BE2C (cell line): ENCODE data around the gene EBF3.

Source experiments
- DNase-seq: peaks from one replicate; pipeline ENCODE4 v3.0.0-alpha.2; 2020
- H3K27me3 ChIP-seq: fragments of 250-450 bp; sonication (Bioruptor Pico); 2 replicates; pipeline ENCODE4 v1.5.1; 2020; ENCODE audit warnings: mild to moderate bottlenecking
- H3K36me3 ChIP-seq: fragments of 250-450 bp; sonication (Bioruptor Pico); 2 replicates; pipeline ENCODE4 v1.5.1; 2020; ENCODE audit warnings: mild to moderate bottlenecking
- H3K4me1 ChIP-seq: fragments of 250-450 bp; sonication (Bioruptor Pico); 2 replicates; pipeline ENCODE4 v1.5.1; 2020
- H3K4me3 ChIP-seq: 2 replicates; pipeline ENCODE4 v1.5.1; 2011; ENCODE audit warnings: low read depth, low read length
- H3K9me3 ChIP-seq: fragments of 250-450 bp; sonication (Bioruptor Pico); 2 replicates; pipeline ENCODE4 v1.5.1; 2020
- TF ChIP-seq, protein P1 (sequence below): IDR thresholded peaks from 2 replicates; pipeline ENCODE4 v1.5.1; 2012; ENCODE audit warnings: mild to moderate bottlenecking, low read depth, low read length

Gene EBF3

GRCh38 chr10:129847741-129848483 lies 116.2 kb downstream of the EBF3 start:
- H3K9me3 ChIP-seq = no peaks in the 10 kb centered on the region
- no peak overlapping the region for H3K4me3 ChIP-seq
- peaks cover 13% of the 10 kb centered on the region for H3K36me3 ChIP-seq
- no peaks in the 10 kb centered on the region for H3K27me3 ChIP-seq
- no peaks in the 10 kb centered on the region for H3K4me1 ChIP-seq
- DNase-seq = no peak
- TF ChIP-seq, protein P1, sequence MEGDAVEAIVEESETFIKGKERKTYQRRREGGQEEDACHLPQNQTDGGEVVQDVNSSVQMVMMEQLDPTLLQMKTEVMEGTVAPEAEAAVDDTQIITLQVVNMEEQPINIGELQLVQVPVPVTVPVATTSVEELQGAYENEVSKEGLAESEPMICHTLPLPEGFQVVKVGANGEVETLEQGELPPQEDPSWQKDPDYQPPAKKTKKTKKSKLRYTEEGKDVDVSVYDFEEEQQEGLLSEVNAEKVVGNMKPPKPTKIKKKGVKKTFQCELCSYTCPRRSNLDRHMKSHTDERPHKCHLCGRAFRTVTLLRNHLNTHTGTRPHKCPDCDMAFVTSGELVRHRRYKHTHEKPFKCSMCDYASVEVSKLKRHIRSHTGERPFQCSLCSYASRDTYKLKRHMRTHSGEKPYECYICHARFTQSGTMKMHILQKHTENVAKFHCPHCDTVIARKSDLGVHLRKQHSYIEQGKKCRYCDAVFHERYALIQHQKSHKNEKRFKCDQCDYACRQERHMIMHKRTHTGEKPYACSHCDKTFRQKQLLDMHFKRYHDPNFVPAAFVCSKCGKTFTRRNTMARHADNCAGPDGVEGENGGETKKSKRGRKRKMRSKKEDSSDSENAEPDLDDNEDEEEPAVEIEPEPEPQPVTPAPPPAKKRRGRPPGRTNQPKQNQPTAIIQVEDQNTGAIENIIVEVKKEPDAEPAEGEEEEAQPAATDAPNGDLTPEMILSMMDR = no peak

- no peaks in the 10 kb centered on the region for H3K27me3 ChIP-seq
- H3K36me3 ChIP-seq = peaks cover 19% of the 10 kb centered on the region
- H3K4me1 ChIP-seq = no peaks in the 10 kb centered on the region
- DNase-seq = no peak
- TF ChIP-seq, protein P1 = no peak
- no peaks in the 10 kb centered on the region for H3K9me3 ChIP-seq
- no peak overlapping the region for H3K4me3 ChIP-seq
Observed at GRCh38 chr10:129846991-129847391, 117.1 kb downstream of the EBF3 start.

GRCh38 chr10:129845111-129845753 lies 118.8 kb downstream of the EBF3 start:
- no peaks in the 10 kb centered on the region for H3K4me1 ChIP-seq
- H3K36me3 ChIP-seq = peaks cover 32% of the 10 kb centered on the region
- H3K4me3 ChIP-seq = no peak overlapping the region
- DNase-seq = no peak
- TF ChIP-seq, protein P1 = no peak
- no peaks in the 10 kb centered on the region for H3K9me3 ChIP-seq
- no peaks in the 10 kb centered on the region for H3K27me3 ChIP-seq

- no peak overlapping the region for H3K4me3 ChIP-seq
- H3K9me3 ChIP-seq = no peaks in the 10 kb centered on the region
- H3K36me3 ChIP-seq = peaks cover 39% of the 10 kb centered on the region
- TF ChIP-seq, protein P1 = no peak
- H3K4me1 ChIP-seq = no peaks in the 10 kb centered on the region
- no peaks in the 10 kb centered on the region for H3K27me3 ChIP-seq
- DNase-seq = no peak
Observed at GRCh38 chr10:129844216-129844766, 119.8 kb downstream of the EBF3 start.

GRCh38 chr10:129843702-129844101 lies 120.4 kb downstream of the EBF3 start:
- DNase-seq = no peak

More at GRCh38 chr10:129843702-129844101, 120.4 kb downstream of the EBF3 start:
- H3K4me3 ChIP-seq = no peak overlapping the region
- TF ChIP-seq, protein P1 = no peak
- H3K27me3 ChIP-seq = no peaks in the 10 kb centered on the region
- no peaks in the 10 kb centered on the region for H3K4me1 ChIP-seq
- H3K36me3 ChIP-seq = peaks cover 45% of the 10 kb centered on the region
- H3K9me3 ChIP-seq = no peaks in the 10 kb centered on the region
